Loucy (cell line): Measurements from ENCODE around the gene CASK.

Experiments
- CTCF ChIP-seq: fragments of 200-600 bp; sonication (generic); conservative IDR thresholded peaks from 2 replicates; pipeline ENCODE4 v1.5.1; 2014; ENCODE audit warnings: mild to moderate bottlenecking, antibody characterized with exemption, low read length
- EZH2phosphoT487 ChIP-seq: fragments of 200-600 bp; IDR thresholded peaks from 2 replicates; pipeline ENCODE4 v1.6.1; 2018; ENCODE audit warnings: antibody characterized with exemption, mild to moderate bottlenecking, moderate library complexity, borderline replicate concordance

DNA sequence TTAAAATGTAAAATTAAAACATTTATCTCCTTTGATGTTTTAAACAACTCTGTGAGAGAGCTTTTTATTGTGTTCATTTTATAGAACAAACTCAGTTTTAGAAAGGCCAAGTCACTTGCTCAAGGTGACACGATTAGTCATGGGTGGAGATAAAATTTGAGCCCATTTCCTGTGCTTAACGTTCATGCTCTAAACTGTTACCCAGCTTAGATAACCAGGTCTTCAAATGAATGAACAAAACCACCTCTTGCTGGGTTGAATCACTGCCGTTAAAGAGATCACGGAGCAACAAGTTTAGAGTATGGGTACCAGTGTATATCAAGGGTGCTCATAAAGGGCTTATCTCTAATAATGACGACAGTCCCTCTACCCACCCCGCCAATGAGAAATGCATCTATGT lies 10.2 kb upstream of the CASK start:
- no peak for TF ChIP-seq EZH2phosphoT487
- no peak for TF ChIP-seq CTCF
